Upper lobe of right lung (tissue), 1 donor: ENCODE results near the gene RALA. TPM values are rescaled to one million over a fixed set of nuclear protein-coding genes. Genes with fewer than 3 reads are reported as not detected.
"Not testable (repeated sequence)": the region's sequence is repeated elsewhere in the genome, so short reads cannot be mapped to it uniquely, and the experiment has no call there.

Experiments
- ATAC-seq: fragments of 200-7000 bp; cut with Tn5 transposase; one replicate; pipeline ENCODE4 v1.9.1; 2020; ENCODE audit warnings: mild to moderate bottlenecking, moderate library complexity
- DNase-seq: peaks from one replicate; pipeline ENCODE4 v3.0.0-alpha.2; 2020
- H3K27ac ChIP-seq: fragments of 200-600 bp; one replicate; pipeline ENCODE4 v1.8.0; 2022
- H3K27me3 ChIP-seq: fragments of 200-600 bp; one replicate; pipeline ENCODE4 v1.8.0; 2022; ENCODE audit warnings: mild to moderate bottlenecking
- H3K36me3 ChIP-seq: fragments of 200-600 bp; one replicate; pipeline ENCODE4 v1.8.0; 2022
- H3K4me1 ChIP-seq: fragments of 200-600 bp; one replicate; pipeline ENCODE4 v1.8.0; 2022
- H3K4me3 ChIP-seq: fragments of 200-600 bp; one replicate; pipeline ENCODE4 v1.8.0; 2022; ENCODE audit warnings: mild to moderate bottlenecking
- H3K9me3 ChIP-seq: fragments of 200-600 bp; one replicate; pipeline ENCODE4 v1.8.0; 2022
- CTCF ChIP-seq: fragments of 200-600 bp; IDR thresholded peaks from one replicate; pipeline ENCODE4 v1.8.0; 2022; ENCODE audit warnings: antibody characterized with exemption
- intact Hi-C: fragments of 100-400 bp; cut with DNase I; formaldehyde crosslinking; loops from one replicate; pipeline ENCODE4 v1.11.0; 2022
- total RNA-seq: library from RNA; stranded (reverse); fragmentation: NEBNext Ultra II Directional; extraction: Animal tissue kit (Norgen Biotek cat#: 25700); gene quantifications from one replicate; pipeline ENCODE4 v1.2.1, GENCODE V29; 2021
- donor health status: DM: no; HTN: yes; CAD: no; lungs with severe emphysema.

The RALA gene
- total RNA-seq, 1 donor from 2014 or later: 53.4 TPM

- no peak for TF ChIP-seq CTCF
- Histone ChIP-seq H3K27ac (no peak overlapping the region), H3K4me1 (peaks cover 3% of the 10 kb centered on the region), H3K9me3 (no peaks in the 10 kb centered on the region), H3K36me3 (peaks cover 44% of the 10 kb centered on the region), H3K27me3 (no peaks in the 10 kb centered on the region), H3K4me3 (no peak overlapping the region)
- ATAC-seq (peak; percentile 24), DNase-seq (no peak)
- intact Hi-C loops: no loop called here
These were observed 65.5 kb downstream of the RALA start for GRCh38 chr7:39688611-39689480.

GRCh38 chr7:39691821-39692220 lies 68.4 kb downstream of the RALA start:
- H3K4me1 ChIP-seq: no peaks in the 10 kb centered on the region
- no peak for ATAC-seq
- H3K36me3 ChIP-seq: peaks cover 58% of the 10 kb centered on the region
- no peak overlapping the region for H3K4me3 ChIP-seq
- no peak for TF ChIP-seq CTCF
- intact Hi-C loops: no loop called here
- H3K27ac ChIP-seq: no peak overlapping the region
- DNase-seq: no peak
- no peaks in the 10 kb centered on the region for H3K27me3 ChIP-seq
- no peaks in the 10 kb centered on the region for H3K9me3 ChIP-seq

- ATAC-seq, H3K4me3 ChIP-seq, H3K27ac ChIP-seq, H3K4me1 ChIP-seq, DNase-seq, intact Hi-C loops, H3K9me3 ChIP-seq, H3K27me3 ChIP-seq: not testable (repeated sequence)
- H3K36me3 ChIP-seq: peaks cover 68% of the 10 kb centered on the region
These were observed 69.7 kb downstream of the RALA start for GRCh38 chr7:39693086-39693485.

- H3K27ac ChIP-seq: no peak overlapping the region
- DNase-seq: no peak
- no peaks in the 10 kb centered on the region for H3K9me3 ChIP-seq
- H3K36me3 ChIP-seq: peaks cover 62% of the 10 kb centered on the region
- H3K27me3 ChIP-seq: no peaks in the 10 kb centered on the region
- no peak overlapping the region for H3K4me3 ChIP-seq
- intact Hi-C loops: no loop called here
- TF ChIP-seq CTCF: no peak
- no peak for ATAC-seq
- H3K4me1 ChIP-seq: no peaks in the 10 kb centered on the region
These were observed 70.4 kb downstream of the RALA start for GRCh38 chr7:39693812-39694211.

GRCh38 chr7:39695852-39696586 lies 72.6 kb downstream of the RALA start:
- H3K9me3 ChIP-seq: no peaks in the 10 kb centered on the region
- H3K4me3 ChIP-seq: no peak overlapping the region
- H3K36me3 ChIP-seq: peaks cover 53% of the 10 kb centered on the region
- no peaks in the 10 kb centered on the region for H3K4me1 ChIP-seq
- no peak overlapping the region for H3K27ac ChIP-seq
- no peak for TF ChIP-seq CTCF
- no peak for DNase-seq
- ATAC-seq: no peak
- intact Hi-C loops: no loop called here
- no peaks in the 10 kb centered on the region for H3K27me3 ChIP-seq

GRCh38 chr7:39696631-39697030 lies 73.3 kb downstream of the RALA start:
- TF ChIP-seq CTCF: no peak
- Histone ChIP-seq H3K36me3 (peaks cover 47% of the 10 kb centered on the region), H3K4me1 (no peaks in the 10 kb centered on the region), H3K27ac (no peak overlapping the region), H3K4me3 (no peak overlapping the region), H3K27me3 (no peaks in the 10 kb centered on the region), H3K9me3 (no peaks in the 10 kb centered on the region)
- DNase-seq: no peak
- ATAC-seq: no peak
- intact Hi-C loops: no loop called here
